Neural cell (in vitro differentiated cells): ENCODE data around the gene PPP6C. TPM values are rescaled to one million over a fixed set of nuclear protein-coding genes. Genes with fewer than 3 reads are reported as not detected.

ENCODE experiments used
- H2AFZ ChIP-seq: fragments of 200-600, 300-800 bp; sonication (generic), shearing (Covaris generic); 2 replicates; pipeline ENCODE4 v1.6.0; 2014; ENCODE audit warnings: low read depth, mild to moderate bottlenecking, antibody characterized with exemption, low read length, moderate library complexity
- H3F3A ChIP-seq: fragments of 200-600 bp; shearing (Covaris generic); 2 replicates; pipeline ENCODE4 v1.6.1; 2016; ENCODE audit warnings: mild to moderate bottlenecking, moderate library complexity, mixed read lengths, antibody characterized with exemption, low read length; ENCODE audit not compliant: insufficient read depth, poor library complexity, severe bottlenecking
- H3K27ac ChIP-seq: fragments of 200-600, 300-800 bp; sonication (generic), shearing (Covaris generic); 2 replicates; pipeline ENCODE4 v1.5.1; 2014; ENCODE audit warnings: mild to moderate bottlenecking, low read length, moderate library complexity
- H3K27me3 ChIP-seq: fragments of 300-800, 200-600 bp; sonication (generic), shearing (Covaris generic); 2 replicates; pipeline ENCODE4 v1.6.0; 2014; ENCODE audit warnings: mild to moderate bottlenecking, low read depth, low read length, moderate library complexity; ENCODE audit not compliant: insufficient read depth
- H3K36me3 ChIP-seq: fragments of 300-800, 200-600 bp; sonication (generic), shearing (Covaris generic); 2 replicates; pipeline ENCODE4 v1.5.1; 2014; ENCODE audit warnings: mild to moderate bottlenecking, antibody characterized with exemption, low read length, moderate library complexity; ENCODE audit not compliant: insufficient read depth
- H3K4me2 ChIP-seq: fragments of 300-800, 200-600 bp; sonication (generic), shearing (Covaris generic); 2 replicates; pipeline ENCODE4 v1.6.0; 2014; ENCODE audit warnings: mild to moderate bottlenecking, low read length
- H3K4me3 ChIP-seq: fragments of 300-800, 200-600 bp; sonication (generic), shearing (Covaris generic); 2 replicates; pipeline ENCODE4 v1.5.1; 2014; ENCODE audit warnings: mild to moderate bottlenecking, low read length, moderate library complexity
- H3K79me2 ChIP-seq: fragments of 200-600 bp; shearing (Covaris generic); replicated peaks from 2 replicates; pipeline ENCODE4 v1.6.0; 2014; ENCODE audit warnings: mild to moderate bottlenecking, low read length, moderate library complexity; ENCODE audit not compliant: insufficient read depth
- H3K9ac ChIP-seq: fragments of 300-800, 200-600 bp; sonication (generic), shearing (Covaris generic); 2 replicates; pipeline ENCODE4 v1.6.1; 2016; ENCODE audit warnings: mild to moderate bottlenecking, low read length, mixed read lengths
- H3K9me2 ChIP-seq: fragments of 200-600 bp; shearing (Covaris generic); 2 replicates; pipeline ENCODE4 v1.6.1; 2016; ENCODE audit warnings: mild to moderate bottlenecking, low read length, mixed read lengths; ENCODE audit not compliant: insufficient read depth
- H3K9me3 ChIP-seq: fragments of 200-600, 300-800 bp; sonication (generic), shearing (Covaris generic); 2 replicates; pipeline ENCODE4 v1.6.1; 2016; ENCODE audit warnings: mild to moderate bottlenecking, mixed run types, low read length, moderate library complexity, mixed read lengths
- H4K20me1 ChIP-seq: fragments of 200-600 bp; shearing (Covaris generic); 2 replicates; pipeline ENCODE4 v1.6.1; 2016; ENCODE audit warnings: mild to moderate bottlenecking, mixed run types; ENCODE audit not compliant: insufficient read depth
- EP300 ChIP-seq: fragments of 450-650 bp; conservative IDR thresholded peaks from 2 replicates; pipeline ENCODE4 v1.6.1; 2014; ENCODE audit warnings: antibody characterized with exemption, mild to moderate bottlenecking, moderate library complexity; ENCODE audit not compliant: poor library complexity, severe bottlenecking
- EZH2 ChIP-seq: fragments of 200-600, 300-800 bp; shearing (Covaris generic), sonication (generic); IDR thresholded peaks from 2 replicates; pipeline ENCODE4 v1.6.1; 2014; ENCODE audit warnings: antibody characterized with exemption, low read length, borderline replicate concordance, mild to moderate bottlenecking; ENCODE audit not compliant: insufficient read depth, poor library complexity, severe bottlenecking
- MXI1 ChIP-seq: fragments of 450-650 bp; conservative IDR thresholded peaks from 2 replicates; pipeline ENCODE4 v1.6.1; 2014; ENCODE audit warnings: antibody characterized with exemption, mild to moderate bottlenecking; ENCODE audit not compliant: poor library complexity, severe bottlenecking
- POLR2AphosphoS5 ChIP-seq: IDR thresholded peaks from 2 replicates; pipeline ENCODE4 v1.6.1; 2012
- RAD21 ChIP-seq: fragments of 450-650 bp; conservative IDR thresholded peaks from 2 replicates; pipeline ENCODE4 v1.6.1; 2014; ENCODE audit warnings: antibody characterized with exemption, mild to moderate bottlenecking, moderate library complexity
- SMC3 ChIP-seq: fragments of 450-650 bp; conservative IDR thresholded peaks from 2 replicates; pipeline ENCODE4 v1.6.1; 2014; ENCODE audit warnings: antibody characterized with exemption, mild to moderate bottlenecking, moderate library complexity; ENCODE audit not compliant: poor library complexity
- TAF1 ChIP-seq: IDR thresholded peaks from 2 replicates; pipeline ENCODE4 v1.6.1; 2012; ENCODE audit warnings: low read depth
- polyA plus RNA-seq: library from polyadenylated mRNA; depleted of rRNA; stranded (reverse); fragments of >200 nt; gene quantifications from 2 replicates; pipeline ENCODE4 v1.2.3, GENCODE V29; 2014
- TF ChIP-seq, protein P1 (sequence below): IDR thresholded peaks from 2 replicates; pipeline ENCODE4 v1.6.1; 2012; ENCODE audit warnings: borderline replicate concordance
- TF ChIP-seq, protein P2 (sequence below): fragments of 450-650 bp; IDR thresholded peaks from 2 replicates; pipeline ENCODE4 v1.5.1; 2014; ENCODE audit warnings: antibody characterized with exemption, mild to moderate bottlenecking, moderate library complexity; ENCODE audit not compliant: poor library complexity, severe bottlenecking

PPP6C gene
- polyA plus RNA-seq, 1 donor from 2014 or later, result 25.1 TPM

DNA sequence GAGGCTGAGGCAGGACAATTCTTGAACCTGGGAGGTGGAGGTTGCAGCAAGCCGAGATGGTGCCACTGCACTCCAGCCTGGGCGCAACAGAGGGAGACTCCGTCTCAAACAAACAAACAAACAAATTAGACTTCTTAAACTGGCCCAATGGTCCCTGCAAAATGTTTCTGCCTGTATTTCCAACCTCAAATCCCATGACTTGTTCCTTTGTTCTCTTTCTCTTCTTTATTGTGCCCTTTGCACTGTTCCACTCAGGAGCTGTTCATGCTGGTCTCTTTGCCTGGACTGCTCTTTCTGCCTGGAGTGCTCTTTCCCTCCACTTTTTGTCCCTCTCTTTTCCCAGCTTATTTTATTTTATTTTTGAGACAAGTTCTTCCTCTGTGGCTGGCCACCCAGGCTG lies 14.9 kb upstream of the PPP6C start:
- Histone ChIP-seq H3K9me3 (no peaks in the 10 kb centered on the region), H3K4me2 (no peak overlapping the region), H3F3A (no peaks in the 10 kb centered on the region), H3K9me2 (no peaks in the 10 kb centered on the region), H3K4me3 (no peak overlapping the region), H3K9ac (no peak overlapping the region), H4K20me1 (no peaks in the 10 kb centered on the region), H3K79me2 (no peaks in the 10 kb centered on the region), H3K36me3 (no peaks in the 10 kb centered on the region), H2AFZ (no peak overlapping the region), H3K27me3 (no peaks in the 10 kb centered on the region), H3K27ac (no peak overlapping the region)
- no peak for TF ChIP-seq MXI1
- TF ChIP-seq, protein P1, sequence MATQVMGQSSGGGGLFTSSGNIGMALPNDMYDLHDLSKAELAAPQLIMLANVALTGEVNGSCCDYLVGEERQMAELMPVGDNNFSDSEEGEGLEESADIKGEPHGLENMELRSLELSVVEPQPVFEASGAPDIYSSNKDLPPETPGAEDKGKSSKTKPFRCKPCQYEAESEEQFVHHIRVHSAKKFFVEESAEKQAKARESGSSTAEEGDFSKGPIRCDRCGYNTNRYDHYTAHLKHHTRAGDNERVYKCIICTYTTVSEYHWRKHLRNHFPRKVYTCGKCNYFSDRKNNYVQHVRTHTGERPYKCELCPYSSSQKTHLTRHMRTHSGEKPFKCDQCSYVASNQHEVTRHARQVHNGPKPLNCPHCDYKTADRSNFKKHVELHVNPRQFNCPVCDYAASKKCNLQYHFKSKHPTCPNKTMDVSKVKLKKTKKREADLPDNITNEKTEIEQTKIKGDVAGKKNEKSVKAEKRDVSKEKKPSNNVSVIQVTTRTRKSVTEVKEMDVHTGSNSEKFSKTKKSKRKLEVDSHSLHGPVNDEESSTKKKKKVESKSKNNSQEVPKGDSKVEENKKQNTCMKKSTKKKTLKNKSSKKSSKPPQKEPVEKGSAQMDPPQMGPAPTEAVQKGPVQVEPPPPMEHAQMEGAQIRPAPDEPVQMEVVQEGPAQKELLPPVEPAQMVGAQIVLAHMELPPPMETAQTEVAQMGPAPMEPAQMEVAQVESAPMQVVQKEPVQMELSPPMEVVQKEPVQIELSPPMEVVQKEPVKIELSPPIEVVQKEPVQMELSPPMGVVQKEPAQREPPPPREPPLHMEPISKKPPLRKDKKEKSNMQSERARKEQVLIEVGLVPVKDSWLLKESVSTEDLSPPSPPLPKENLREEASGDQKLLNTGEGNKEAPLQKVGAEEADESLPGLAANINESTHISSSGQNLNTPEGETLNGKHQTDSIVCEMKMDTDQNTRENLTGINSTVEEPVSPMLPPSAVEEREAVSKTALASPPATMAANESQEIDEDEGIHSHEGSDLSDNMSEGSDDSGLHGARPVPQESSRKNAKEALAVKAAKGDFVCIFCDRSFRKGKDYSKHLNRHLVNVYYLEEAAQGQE, result no peak
- TF ChIP-seq POLR2AphosphoS5, result no peak
- TF ChIP-seq, protein P2, sequence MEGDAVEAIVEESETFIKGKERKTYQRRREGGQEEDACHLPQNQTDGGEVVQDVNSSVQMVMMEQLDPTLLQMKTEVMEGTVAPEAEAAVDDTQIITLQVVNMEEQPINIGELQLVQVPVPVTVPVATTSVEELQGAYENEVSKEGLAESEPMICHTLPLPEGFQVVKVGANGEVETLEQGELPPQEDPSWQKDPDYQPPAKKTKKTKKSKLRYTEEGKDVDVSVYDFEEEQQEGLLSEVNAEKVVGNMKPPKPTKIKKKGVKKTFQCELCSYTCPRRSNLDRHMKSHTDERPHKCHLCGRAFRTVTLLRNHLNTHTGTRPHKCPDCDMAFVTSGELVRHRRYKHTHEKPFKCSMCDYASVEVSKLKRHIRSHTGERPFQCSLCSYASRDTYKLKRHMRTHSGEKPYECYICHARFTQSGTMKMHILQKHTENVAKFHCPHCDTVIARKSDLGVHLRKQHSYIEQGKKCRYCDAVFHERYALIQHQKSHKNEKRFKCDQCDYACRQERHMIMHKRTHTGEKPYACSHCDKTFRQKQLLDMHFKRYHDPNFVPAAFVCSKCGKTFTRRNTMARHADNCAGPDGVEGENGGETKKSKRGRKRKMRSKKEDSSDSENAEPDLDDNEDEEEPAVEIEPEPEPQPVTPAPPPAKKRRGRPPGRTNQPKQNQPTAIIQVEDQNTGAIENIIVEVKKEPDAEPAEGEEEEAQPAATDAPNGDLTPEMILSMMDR, result no peak
- no peak for TF ChIP-seq RAD21
- no peak for TF ChIP-seq SMC3
- no peak for TF ChIP-seq EP300
- TF ChIP-seq TAF1, result no peak
- no peak for TF ChIP-seq EZH2

- Histone ChIP-seq H3K9me2 (no peaks in the 10 kb centered on the region), H3K27ac (no peak overlapping the region), H3K4me3 (no peak overlapping the region), H4K20me1 (no peaks in the 10 kb centered on the region), H3K9me3 (no peaks in the 10 kb centered on the region), H3K27me3 (no peaks in the 10 kb centered on the region), H3K4me2 (no peak overlapping the region), H3F3A (no peaks in the 10 kb centered on the region), H3K36me3 (no peaks in the 10 kb centered on the region), H2AFZ (no peak overlapping the region), H3K9ac (no peak overlapping the region), H3K79me2 (no peaks in the 10 kb centered on the region)
- TF ChIP-seq EZH2, result no peak
- TF ChIP-seq EP300, result no peak
These were observed 13.4 kb upstream of the PPP6C start for GRCh38 chr9:125202846-125203618.
